Measurements from ENCODE around the gene SLC47A2.

Gene SLC47A2

DNA sequence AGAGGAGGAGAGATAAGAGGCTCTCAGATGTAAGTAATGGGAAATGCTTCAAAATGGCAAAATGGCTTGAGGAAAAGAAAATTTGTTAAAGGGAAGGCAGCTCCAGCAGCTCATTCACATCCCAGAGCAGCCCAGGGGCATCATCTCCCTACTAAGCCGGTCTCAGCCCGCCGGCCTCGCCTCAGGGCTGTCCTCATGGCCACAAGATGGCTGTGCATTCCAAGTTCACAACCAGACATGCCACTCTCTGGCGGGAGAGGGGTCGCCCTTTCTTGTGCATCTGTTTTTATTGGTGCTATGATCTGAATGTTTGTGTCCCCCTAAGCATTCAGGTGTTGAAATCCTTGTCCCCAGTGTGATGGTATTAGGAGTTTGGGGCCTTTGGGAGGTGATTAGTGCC is 13.5 kb upstream of the SLC47A2 start:
- no peak for DNase-seq

- DNase-seq = peak in 53 of 56 donors; percentile 23 to 89 (median 64)
Observed at GRCh38 chr17:19728084-19728495, 11.7 kb upstream of the SLC47A2 start.

DNA sequence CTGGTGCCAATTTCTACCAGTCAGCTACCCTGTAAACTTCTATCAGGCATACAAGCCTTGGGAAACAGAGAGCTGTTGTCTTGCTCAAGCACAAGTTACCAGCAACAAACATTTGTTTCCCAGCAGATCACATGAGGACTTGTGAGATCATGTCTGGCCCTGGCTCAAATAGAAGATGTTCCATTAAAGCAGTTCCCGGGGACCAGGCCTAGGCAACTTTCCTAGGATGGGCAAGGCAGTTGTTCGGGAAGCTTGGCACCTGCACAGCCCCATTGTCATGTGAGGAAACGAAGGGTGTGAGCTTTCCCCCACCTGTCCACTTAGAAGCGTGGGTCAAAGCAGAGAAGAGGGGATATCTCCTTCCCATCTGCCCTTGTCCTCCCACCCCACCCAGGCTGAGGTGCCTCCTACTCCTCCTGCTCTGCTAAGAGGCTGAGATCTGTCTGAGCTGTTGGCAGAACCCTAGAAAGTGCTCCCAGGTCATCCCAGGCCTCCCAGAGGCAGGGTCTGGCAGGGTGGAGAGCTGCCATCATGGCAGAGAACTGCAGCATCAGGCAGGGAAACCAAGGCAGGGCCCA is 11.2 kb upstream of the SLC47A2 start:
- peak in 51 of 56 donors; percentile 18 to 94 (median 68) for DNase-seq

GRCh38 chr17:19726631-19727376 is 10.4 kb upstream of the SLC47A2 start:
- no peak for DNase-seq

DNA sequence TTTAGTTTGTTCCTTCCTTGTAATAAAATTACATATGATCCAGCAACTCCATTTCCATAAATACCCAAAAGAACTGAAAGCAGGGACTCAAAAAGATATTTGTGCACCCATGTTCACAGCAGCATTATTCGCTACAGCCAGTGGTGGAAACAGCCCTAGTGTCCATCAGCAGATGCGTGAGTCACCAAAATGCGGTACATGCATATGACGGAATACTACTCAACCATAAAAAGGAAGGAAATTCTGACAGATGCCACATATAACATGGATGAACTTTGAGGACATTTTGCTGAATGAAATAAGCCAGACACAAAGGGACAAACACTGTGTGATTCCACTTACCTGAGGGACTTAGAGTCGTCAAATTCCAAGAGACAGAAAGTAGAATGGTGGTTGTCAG is 9.1 kb upstream of the SLC47A2 start:
- no peak for DNase-seq

DNA sequence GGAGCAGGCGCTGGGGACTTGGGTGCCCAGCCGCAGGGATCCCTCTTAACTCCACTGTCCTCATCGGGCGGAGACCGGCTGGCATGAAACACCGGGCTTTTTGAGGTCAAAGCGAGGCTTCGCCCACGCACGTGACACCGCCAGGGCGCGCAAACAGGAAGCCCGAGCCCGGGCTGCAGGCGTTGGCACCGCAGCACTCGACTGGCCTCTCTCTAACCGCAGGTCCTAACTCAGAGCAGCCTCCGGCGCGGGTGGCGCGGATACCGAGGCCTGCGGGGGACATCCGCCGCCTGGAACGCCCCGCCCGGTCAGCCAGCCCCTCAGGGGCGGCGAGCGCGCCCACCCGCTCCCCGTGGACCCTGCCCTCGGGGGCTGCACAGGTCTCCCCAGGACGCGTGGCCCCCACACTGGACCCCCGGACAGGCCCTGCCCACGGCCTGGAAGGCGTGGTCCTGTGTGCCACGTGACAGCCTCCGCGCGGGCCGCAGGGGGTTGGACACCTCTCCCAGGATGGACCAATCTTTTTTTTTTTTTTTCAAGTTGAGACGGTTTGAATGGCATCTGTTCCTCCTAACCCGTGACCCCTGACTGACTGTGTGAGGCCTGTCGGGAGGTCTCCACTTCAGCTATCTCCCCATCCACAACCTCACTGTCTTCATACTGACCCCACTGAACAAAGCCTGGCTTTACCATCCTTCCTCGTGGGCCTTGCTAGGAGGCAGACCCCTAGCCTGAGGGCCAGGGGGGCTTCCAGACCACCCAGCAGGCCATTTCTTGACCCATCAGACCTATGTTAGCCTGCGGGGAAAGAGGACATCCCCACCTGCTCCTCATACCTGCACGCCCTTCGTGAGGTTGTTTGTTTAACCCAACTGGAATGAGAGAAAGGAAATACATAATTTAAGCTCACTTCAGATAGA is 8.4 kb upstream of the SLC47A2 start:
- peak in 15 of 56 donors; percentile 9 to 58 (median 30) for DNase-seq

GRCh38 chr17:19723964-19724363 is 7.6 kb upstream of the SLC47A2 start:
- no peak for DNase-seq

- no peak for DNase-seq
Observed at GRCh38 chr17:19720631-19721426, 4.4 kb upstream of the SLC47A2 start.

DNA sequence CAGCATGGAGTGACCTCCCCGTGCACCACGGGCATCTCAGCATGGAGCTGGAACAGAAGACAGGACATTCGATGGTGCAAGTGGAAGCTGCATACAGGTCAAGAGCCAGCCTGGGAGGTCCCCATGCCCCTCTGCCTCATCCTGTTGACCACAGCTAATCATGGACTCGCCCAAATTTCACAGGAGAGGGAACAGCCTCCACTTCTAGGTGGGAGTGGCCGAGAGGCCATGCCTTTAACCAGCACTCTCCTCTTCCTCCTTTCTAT is 3.8 kb upstream of the SLC47A2 start:
- no peak for DNase-seq

- DNase-seq = no peak
Observed at GRCh38 chr17:19719355-19720209, 3.2 kb upstream of the SLC47A2 start.

GRCh38 chr17:19718613-19719354 is 2.4 kb upstream of the SLC47A2 start:
- DNase-seq = no peak

GRCh38 chr17:19718041-19718612 is 1.7 kb upstream of the SLC47A2 start:
- DNase-seq = no peak

DNA sequence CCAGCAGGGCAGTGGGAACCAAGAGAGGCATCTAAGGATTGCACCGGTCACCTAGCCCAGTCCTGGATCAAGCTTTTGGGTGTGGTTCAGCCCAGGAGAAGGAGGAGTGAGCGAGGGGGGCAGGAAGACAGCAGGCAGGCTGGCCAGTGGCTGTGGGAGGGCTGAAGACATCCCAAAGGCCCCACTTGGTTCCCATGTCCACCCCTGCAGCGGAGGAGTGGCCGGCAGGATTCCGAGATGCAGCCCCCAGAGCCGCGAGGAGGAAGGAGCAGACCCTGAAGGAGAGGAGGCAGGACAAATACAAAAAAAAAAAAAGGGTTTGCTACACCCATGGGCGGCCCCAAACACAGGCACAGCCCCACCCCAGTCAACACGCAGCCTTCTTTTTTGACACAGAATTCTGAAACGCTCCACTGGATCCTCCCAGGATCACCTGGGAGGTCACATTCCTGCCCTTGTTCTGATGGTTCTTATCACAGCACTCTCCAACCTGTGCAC is 1.1 kb upstream of the SLC47A2 start:
- DNase-seq = no peak

DNA sequence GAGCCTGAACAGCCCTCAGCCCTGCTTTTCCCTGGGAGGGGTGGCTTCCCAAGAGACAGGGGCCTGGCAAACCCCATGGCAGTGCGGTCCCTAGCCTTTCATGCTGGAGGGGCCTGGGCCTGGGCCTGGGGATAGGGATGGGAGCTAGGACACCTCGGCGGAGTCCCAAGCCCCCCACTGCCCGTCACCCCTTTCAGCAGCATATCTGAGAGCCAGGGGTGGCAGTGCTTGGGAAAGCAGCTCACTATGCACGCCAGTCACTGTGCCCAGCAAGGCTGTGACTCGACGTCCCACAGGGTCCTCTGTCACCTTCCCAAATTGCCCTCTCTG is 612 bp upstream of the SLC47A2 start:
- no peak for DNase-seq

GRCh38 chr17:19714542-19715411 is 1.6 kb downstream of the SLC47A2 start:
- no peak for DNase-seq

- no peak for DNase-seq
Observed at GRCh38 chr17:19713901-19714361, 2.5 kb downstream of the SLC47A2 start.

DNA sequence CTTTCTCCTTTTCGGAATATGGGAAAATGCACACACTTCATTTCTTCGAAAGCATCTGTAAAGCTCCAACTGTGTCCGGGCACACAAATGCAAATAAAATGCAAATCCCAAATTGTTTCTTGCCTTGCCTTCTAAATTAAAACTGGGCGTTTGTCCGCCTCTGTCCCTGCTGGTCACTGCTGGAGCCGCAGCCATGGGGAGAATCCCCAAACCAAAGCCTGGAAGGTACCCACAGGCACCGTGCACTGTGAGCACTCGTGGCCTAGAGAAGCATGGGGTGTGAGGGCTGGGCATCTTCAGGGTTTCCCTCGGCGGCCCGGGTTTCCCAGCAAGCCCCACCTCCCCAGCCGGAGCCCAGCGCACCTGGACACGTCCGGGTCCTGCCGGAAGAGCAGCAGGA is 2.9 kb downstream of the SLC47A2 start:
- DNase-seq = no peak

GRCh38 chr17:19712436-19713004 is 3.9 kb downstream of the SLC47A2 start:
- no peak for DNase-seq

Measured in amygdala (tissue), 56 donors.